Mesenteric fat pad (tissue), 1 donor: ENCODE data around the gene PIP4P1. TPM values are rescaled to one million over a fixed set of nuclear protein-coding genes. Genes with fewer than 3 reads are reported as not detected.

ENCODE experiments used
- DNase-seq: peaks from one replicate; pipeline ENCODE4 v3.0.0-alpha.2; 2020; ENCODE audit warnings: low spot score
- total RNA-seq: library from RNA; stranded (reverse); fragmentation: NEBNext Ultra II Directional; extraction: Animal tissue kit (Norgen Biotek cat#: 25700); gene quantifications from one replicate; pipeline ENCODE4 v1.2.1, GENCODE V29; 2021
- donor health status: DM: yes; HTN: yes; CAD: no.

PIP4P1 gene
- total RNA-seq, 1 donor from 2014 or later = 28.0 TPM

DNA sequence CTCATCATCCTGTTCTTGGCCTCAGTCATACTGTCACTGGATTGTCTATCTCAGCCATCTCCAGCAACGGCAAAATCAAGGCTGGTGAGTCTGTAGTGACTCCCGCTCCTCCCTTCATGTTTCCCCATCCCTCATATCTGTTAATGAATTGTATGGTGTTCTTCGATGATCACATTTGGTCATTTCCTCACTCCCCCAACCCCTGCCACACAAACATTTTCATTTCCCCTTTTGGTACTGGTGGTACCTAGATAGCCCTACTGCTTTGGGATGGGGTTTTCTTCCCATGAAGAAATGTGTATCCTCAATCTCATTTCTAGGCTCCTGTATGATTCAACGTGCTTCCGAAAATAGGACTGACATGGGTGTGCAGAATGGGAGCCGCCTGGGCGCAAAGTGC lies 22.6 kb downstream of the PIP4P1 start:
- no peak for DNase-seq

DNA sequence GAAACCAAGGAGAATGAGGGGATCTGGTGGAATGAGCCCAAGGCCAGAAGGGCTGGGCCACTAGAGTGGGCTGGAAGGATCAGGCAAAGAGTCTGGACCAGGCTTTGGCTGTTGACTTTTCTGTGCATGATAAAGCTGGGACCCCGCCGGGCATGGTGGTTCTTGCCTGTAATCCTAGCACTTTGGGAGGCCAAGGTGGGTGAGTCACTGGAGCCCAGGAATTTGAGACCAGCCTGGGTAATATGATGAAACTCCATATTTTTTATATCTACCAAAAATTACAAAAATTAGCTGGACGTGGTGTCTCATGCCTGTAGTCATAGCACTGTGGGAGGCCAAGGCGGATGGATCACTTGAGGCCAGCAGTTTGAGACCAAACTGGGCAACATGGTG lies 24.9 kb downstream of the PIP4P1 start:
- DNase-seq = no peak

DNA sequence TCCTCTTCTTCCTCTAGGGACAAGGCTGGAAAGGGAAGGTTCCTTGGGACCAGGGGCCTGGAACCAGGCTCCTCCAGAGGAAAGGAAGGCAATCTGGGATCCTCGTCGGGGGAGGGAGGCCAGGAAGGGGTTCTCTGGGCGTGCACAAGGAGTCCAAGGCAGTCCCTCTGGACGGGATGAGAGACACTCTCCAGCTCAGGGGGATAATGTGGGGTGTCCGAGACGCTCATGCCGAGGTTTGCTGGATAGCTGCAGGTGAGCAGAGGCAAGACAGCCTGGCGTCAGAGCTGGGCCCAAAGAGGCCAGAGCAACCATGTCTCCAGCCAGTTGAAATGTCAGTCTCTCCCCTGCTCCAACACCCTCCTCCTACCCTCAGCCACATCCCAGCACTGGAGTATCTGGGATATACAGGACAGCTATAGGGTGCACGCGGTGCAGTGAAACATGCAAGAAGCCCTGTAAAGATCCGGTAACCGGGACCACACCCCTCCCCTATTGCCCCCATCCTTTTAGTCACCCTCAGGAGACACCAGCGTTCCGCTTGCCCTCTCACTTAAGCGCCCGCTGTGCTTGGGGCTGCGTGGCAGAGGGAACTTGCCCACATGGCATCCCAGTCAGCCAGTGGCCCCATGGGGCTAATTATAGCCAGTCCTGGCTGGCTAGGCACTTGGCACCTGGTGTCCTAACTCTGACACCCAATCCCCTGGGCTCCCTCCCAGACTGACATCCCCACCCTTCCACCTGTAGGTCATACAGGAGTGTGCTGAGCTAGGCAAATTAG lies 25.5 kb downstream of the PIP4P1 start, which contains the start of gene KLHL33:
Gene KLHL33, minus strand, starts transcription at position 585 of the 781 bp plus-strand sequence. Its CDS starts 355 bp downstream, at position 230.
- DNase-seq = no peak

DNA sequence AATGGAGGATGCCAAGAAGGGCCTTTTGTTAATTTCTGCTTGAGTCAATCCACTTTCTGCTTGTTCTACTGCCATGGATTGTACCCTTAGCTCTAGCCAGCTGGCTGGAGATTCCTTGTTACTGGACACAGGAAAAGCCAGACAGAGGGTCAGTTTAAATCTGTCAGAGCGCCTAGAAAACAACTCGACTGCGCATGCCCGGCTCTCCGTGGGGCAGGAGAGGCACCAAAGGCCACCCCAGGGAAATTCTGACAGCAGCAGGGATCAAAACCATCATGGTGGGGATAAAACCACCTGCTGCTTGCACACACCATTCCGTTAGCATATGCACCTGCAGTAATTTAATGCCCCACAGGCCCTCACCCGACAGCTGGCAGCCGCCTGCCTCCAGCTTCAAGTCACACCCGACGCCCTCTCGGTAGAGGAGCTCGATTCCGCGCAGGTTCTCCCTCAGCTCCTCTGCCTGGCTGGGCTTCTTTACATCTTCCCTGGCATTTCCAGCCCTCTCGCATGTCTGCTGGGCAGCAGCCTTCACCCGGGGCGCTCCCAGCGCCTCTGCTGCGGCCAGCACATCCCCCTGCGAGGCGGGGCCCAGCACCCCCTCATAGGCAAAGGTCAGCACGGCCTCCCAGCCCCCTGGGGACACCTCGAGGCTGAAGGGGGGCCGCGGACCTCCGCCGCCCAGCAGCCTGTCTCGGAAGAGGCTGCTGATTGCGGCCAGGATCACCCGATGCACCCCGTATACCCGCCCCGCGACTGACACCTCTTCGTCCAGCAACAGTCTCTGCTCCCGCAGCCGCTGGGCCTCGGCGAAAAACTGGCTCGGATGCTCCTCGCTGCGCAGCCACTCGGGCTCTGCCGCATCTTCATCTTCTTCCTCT lies 26.3 kb downstream of the PIP4P1 start:
- no peak for DNase-seq

DNA sequence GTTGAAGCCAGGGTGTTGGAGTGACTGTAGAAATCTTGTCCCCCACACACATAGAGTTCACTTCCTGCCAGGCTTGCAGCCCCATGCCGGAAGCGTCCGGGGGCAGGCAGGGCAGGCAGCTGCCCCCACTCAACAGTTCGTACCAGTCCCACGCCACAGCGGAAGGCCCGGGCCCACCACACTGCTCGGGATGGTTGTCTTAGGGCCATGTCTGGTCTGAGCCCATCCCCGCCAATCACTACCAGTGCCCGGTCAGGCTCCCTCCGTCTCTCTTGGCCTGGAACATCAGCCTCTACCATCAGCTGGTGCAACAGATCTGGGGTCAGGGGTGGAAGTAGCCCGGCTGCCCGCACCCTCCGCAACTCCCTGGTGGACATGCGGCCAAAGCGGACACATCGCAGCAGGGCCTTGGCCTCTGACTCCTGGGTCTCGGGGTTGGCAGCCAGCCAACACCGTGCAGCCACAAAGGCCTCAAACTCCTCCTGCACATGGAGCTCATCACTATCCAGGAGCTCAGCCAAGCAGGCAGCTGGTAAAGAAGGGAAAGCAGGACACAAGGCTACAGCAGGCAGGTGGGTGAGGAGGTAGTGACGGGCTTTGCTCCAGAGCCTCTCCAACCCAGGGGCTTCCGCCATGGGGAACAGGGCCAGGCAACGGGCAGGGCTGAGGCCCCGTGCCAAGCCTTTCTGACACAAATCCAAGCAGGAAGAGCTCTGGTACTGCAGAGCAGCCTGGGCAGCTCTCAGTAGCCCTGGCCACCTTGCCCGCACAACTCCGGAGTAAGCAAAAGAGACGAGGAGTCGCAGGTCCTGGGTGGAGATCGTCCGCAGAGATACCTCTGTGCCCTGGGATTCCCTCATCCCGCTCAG lies 31.2 kb downstream of the PIP4P1 start:
- DNase-seq = no peak

DNA sequence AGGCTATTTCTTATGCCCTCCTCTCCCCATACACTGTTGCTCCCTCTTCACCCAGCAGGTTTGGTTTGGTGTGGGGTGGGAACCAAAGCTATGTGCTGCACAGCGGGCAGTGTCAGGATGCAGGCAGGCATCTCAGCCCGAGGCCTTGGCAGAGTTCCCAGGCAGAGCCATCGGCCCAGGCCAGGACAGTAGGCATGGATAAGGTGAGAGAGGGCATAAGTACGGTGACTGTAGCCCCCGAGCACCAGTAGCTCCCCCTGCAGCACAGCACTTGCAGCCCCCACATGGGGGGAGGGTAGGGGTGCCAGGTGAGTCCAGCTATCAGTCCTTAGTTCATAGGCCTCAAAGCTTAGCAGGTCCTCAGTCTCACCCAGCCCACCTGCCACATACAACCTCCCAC lies 32.4 kb downstream of the PIP4P1 start:
- DNase-seq = no peak

DNA sequence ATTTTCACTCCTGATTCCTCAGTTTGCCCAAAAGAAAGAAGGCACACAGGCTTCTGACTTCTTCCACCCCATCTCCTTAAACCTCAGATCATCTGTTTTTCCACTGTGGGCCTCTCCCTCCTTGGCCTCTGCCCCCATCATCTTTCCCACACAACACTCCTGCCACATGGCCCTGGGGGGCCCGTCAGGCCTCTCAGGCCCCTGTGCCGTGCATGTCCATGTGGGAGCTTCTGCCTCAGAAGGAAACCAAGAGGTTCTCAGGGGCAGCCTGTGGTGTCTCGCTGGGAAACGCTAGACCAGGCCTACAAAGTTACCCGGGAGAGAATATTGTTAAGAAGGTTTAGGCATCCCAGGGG lies 33.2 kb downstream of the PIP4P1 start:
- DNase-seq = no peak

DNA sequence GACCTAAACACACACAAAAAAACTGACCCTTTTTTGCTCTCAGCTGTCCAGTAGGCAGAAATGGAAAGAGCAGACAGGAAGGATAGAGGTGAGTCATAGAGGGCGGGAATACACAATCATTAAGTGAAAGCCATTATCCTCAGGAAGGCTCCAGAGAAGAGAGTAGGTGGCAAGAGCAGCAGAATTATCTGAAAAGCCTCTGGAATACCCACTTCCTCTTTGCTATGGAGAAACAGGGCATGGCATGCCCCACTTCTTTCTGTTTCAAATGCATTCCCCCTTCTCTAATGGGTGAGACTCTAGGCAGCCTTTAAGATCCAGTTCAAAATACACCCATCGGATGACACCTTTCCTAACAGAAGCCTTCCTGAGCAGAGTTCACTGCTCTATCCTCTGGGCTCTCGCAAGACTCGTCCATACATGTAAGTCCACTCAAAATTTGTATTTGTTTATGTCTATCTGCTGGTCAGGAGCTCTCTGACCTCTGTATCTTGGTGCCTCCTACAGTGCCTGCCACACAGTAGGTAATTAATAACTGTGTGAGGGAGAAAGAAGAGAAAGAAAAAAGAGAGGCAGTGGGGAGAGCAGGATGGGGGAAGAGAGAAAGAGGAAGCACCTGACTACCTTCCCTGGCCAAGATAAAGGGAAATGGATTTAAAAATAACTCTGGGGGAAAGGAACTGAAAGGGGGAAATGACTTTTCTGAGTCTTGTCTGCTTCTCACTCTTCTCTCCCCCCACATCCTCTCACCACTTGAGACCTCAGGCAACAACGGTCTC lies 33.8 kb downstream of the PIP4P1 start:
- DNase-seq = no peak

DNA sequence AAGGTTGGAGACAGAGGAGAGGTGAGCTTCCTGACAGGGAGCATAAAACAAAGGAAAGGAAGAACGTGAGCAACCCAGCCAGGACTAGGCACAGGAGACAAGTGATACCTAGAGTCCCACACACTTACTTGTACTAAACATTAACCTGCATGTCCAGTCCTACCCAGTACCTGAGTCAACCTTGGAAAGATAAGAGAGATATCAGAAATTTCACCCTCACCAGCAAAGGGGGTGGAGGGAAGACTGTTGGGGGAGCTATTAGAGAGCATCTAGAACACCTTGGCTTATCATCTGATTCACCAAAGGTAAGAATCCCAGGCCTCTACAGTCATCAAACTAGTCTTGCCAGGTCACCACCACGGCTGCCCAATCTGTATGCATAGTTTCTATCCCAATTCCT lies 36.4 kb downstream of the PIP4P1 start:
- DNase-seq = no peak

DNA sequence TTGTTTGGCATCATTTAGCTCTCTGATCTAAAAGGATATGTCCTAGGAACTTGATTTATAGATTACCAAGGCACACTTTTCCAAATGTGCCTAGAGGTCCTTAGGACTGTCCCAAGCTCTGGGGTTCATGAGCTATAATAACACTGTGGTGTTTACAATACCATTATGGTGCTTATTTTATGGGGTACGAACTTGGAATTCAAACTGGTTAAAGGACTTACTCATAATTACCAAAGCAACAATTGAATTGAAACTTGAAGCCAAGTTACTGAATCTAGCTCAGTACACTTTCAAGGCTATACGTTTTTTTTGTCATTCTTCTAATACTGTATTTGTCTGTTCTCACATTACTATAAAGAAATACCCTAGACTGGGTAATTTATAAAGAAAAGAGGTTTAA lies 38.3 kb downstream of the PIP4P1 start:
- no peak for DNase-seq

DNA sequence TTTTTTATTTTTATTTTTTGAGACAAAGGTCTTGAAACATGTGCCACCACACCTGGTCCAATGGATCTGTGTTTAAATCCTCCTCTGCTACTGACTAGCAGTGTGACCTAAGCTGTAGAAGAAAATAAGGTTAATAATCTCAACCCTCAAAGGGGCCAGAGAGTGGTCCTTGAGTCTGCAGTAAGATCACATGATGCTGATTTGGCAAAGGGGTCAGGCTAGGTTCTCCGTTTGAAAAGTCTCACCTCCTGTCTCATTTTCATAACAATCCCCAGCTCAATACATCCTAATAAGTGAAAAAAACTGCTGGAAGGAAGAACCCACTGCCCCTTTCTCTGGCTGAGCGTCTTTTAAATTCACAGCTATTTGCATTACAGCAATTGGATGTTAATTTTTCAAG lies 40.0 kb downstream of the PIP4P1 start:
- no peak for DNase-seq

DNA sequence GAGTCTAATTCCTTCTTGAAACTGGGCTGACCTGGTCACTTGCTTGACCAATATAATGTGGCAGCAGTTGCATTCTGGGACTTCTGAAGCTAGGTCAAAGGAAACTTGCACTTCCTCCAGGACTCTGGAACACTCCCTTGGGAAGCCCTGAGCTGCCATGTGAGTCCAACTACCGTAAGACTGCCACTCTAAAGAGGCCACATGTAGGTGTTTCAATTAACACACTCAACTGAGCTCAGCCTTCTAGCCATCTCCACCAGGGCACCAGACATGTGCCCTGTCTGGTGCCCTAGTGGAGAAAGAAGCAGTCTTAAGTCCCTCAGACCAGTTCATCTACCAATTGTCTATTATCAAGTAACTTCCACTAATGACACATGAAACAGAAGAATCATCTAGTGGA lies 41.8 kb downstream of the PIP4P1 start:
- DNase-seq = no peak

DNA sequence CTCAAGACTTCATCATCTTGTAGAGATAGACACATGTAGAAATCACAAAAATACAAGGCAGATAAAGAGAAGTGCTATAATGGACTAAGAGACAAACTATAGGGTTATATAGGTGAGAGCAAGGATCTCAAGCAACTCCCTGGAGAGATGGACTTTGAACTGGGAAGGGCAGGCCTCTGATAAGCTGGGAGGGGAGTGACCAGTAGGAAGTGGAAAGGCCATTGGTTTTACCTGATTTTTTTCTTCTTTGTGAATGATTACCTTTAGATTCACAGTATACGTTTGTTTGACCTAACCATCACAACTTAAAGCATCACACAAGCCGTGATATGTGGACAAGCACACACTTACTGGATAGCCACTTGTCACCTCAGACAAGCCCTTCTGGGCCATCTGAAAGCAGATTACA lies 42.7 kb downstream of the PIP4P1 start:
- DNase-seq = no peak

DNA sequence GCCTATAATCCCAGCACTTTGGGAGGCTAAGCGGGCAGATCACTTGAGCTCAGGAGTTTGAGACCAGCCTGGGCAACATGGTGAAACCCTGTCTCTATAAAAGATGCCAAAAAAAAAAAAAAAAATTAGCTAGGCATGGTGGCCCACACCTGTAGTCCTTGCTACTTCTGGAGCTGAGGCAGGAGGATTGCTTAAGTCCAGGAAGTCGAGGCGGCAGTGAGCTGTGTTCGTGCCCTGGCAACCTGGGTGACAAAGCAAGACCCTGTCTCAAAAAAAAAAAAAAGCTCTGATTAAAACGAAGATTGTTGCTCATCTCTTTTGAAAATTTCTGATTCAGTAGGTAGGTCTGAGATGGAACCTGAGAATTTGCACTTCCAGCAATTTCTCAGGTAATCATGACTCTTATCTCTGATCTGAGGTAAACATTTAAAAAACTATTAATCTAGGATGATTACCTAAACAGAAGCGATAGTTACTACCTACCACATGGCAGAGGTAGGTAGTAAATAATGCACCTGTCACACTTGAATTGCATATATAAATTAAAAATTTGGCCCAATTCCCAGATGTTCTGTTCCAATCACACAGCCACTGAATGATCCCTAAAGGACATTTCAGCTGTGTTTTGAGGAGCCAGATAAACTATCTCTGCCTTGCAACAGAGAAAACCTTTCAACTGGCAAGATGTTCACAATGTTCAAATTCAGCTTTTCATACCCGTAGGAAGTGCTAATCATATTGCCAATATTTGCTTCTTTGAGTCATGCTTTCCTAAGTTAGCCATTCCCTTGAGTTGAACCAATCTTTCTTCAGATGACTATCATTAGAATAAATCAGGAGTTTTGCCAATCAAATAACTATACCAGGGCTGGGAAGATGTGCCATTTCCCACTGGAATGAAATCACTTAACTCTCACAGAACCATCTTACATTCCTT lies 43.7 kb downstream of the PIP4P1 start:
- no peak for DNase-seq

DNA sequence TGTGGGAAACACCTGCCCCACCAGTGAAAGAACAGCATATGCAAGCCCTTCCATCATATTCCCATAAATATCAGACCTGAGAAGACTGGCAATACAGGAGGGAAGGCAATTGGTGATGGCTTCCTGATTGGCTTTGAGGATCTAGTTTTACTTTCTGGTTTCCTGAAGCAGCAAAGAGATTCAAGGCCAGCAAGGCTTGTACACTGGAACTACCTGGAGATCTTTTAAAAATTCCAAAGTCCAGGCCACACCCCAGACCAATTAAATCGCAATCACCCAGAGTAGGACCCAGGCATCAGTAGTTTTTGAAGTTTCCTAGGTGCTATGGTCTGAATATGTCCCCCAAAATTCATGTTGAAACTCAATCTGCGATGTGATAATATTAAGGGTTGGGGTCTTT lies 45.0 kb downstream of the PIP4P1 start:
- DNase-seq = no peak

DNA sequence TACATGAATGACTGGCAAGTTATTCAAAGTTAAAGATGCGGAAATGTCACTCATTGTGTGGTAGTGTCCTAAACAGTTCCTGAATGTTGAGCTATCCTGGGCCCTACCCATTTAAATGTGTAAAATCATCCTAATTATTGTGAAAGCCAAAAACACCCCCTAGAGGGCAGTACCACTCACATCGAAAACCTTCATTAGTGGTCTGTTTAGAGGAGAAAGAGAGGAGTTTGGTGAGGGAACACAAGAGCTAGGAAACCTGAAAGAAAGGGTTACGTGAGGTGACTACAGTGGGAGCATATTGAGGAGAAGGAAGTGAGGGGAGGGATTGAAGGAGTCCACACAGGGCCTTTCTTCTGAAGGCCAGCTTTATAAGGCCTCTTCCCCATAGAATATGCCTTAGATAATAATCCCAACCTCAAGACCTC lies 45.4 kb downstream of the PIP4P1 start:
- no peak for DNase-seq

DNA sequence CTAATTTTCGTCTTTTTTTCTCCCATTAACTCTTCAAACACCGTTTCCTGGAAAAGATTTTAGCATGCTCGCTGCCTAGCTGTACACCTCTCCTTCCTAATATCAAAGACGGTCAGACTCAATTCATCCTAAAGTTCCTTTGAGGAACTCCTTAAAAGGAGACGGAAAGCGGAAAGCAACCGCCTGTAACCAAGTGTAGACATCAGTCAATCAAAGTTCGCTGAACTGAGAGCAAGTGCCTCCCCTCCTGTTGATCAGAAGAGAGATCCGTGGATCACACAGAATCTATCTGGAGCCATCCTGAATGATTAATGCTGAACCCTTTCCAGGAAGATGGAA lies 47.5 kb downstream of the PIP4P1 start:
- no peak for DNase-seq

DNA sequence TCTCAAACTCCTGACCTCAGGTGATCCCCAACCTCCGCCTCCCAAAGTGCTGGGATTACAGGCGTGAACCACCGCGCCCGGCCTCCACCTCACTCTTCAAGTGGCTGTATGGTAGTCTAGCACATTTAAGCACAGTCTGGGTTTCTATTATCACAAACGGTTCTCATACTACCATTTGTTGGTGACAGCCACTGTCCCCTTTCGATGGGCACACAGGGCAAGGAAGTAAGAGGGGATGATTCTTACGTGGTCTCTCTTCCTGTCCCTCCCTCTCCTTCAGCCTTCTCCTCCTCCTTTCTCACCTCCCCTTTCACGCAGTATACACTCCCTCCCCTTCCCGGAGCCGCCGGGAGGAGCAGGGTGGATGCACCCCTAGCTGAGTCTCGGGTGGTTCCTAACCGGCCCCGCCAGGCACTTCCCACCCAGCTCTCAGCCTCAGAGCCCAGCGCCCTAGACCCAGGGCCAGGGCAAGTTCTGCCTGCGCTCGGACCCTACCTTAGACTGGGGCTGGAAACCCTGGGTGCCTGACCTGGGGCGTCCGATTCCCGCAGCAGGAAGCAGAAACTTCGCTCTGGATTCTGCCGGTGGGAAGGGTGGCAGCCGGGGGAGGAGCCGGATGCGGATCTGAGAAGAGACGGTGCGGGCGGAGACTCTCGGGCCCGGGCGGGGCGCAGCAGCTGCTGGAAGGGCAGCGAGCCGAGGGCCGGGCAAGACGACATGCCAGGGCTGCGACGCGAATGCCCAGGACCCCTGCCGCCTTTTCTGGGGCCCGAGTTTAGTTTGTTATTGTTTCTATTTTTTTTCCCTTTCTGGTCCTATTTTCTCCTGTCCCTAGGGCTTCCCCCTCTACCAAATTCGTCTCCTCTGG lies 48.1 kb downstream of the PIP4P1 start, which contains the start of gene TEP1:
Gene TEP1, minus strand, starts transcription at position 626 of the 868 bp plus-strand sequence. CDS start 5,062 bp downstream, outside the sequence.
- peak; percentile 96 for DNase-seq

DNA sequence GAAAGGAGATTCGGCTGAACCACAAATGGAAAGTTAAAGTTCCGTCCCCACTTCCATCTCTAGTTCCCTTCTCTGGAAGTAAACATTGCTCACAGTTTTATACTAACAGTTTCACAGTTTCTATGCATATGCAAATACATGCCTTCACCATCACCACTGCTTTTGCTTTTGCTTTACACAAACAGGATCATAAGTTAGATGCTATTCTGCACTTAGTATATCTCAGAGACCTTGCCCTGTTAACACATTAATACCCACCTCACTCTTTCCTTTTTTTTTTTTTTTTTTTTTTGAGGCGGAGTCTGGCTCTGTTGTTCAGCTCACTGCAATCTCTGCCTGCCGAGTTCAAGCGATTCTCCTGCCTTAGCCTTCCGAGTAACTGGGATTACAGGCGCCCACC lies 48.8 kb downstream of the PIP4P1 start:
- no peak for DNase-seq
